Activated naive CD4-positive, alpha-beta T cell (primary cell): ENCODE data around the gene SHPK.

Experiments
- DNase-seq, 4 experiments: peaks; one replicate each; lab custom pipeline; 2025; lab: John Stamatoyannopoulos, UW

The SHPK gene

GRCh38 chr17:3660311-3660891 is 24.4 kb upstream of the SHPK start:
- no peak for DNase-seq

DNA sequence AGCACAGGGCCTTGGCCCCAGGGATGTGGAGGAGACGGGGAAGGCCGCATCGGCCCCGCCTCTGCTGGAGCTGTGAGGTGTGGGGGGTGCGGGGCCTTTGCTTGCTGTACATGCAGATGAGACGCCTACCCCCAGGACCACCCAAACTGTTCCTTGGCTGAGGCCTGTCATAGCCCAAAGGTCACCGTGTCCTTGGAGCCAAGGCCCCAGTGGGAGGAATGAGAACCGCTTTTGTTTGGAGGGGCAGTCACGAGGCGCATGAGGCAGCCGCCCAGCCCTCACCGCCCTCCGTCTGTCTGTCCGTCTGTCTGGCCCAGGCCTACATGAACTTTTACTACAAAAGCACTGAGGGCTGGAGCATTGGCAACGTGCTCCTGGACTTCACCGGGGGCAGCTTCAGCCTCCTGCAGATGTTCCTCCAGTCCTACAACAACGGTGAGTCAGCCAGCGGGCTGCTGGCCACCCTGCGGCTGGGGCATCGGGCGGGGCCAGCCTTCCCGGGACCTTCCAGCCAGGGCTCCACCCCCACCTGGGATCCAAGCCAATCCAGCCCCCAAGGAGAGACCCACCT is 23.6 kb upstream of the SHPK start:
- DNase-seq, result no peak

DNA sequence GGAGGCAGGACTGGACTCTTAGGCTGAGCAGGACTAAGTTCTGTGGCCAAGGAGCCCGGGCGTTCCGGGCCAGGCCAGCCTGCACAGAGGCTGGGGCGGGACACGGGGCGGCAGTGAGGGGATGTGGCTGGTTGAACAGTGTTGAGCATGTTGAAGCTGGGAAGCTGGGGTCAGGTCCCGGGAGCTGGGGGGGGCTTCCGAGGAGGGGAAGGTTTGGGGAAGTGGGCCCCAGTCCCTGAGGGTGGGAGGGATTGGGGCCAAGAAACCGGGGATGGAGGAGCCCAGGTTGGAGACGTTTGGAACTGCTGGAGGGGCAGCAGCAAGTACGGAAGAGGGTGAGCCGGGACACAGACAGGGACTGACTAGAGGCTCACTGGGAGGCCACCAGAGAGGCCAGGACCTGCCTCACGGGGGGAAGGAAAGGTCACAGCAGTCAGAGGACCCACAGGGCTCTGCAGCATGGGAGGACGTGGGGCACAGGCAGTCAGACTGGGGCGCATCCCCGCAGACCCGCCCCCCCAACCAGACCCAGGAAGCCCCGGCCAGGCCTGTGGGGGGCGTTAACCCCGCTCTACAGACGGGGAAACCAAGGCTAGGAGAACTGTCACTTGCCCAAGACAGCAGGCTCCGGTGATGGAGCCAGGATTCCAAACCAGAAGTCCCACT is 22.9 kb upstream of the SHPK start:
- DNase-seq, result no peak

DNA sequence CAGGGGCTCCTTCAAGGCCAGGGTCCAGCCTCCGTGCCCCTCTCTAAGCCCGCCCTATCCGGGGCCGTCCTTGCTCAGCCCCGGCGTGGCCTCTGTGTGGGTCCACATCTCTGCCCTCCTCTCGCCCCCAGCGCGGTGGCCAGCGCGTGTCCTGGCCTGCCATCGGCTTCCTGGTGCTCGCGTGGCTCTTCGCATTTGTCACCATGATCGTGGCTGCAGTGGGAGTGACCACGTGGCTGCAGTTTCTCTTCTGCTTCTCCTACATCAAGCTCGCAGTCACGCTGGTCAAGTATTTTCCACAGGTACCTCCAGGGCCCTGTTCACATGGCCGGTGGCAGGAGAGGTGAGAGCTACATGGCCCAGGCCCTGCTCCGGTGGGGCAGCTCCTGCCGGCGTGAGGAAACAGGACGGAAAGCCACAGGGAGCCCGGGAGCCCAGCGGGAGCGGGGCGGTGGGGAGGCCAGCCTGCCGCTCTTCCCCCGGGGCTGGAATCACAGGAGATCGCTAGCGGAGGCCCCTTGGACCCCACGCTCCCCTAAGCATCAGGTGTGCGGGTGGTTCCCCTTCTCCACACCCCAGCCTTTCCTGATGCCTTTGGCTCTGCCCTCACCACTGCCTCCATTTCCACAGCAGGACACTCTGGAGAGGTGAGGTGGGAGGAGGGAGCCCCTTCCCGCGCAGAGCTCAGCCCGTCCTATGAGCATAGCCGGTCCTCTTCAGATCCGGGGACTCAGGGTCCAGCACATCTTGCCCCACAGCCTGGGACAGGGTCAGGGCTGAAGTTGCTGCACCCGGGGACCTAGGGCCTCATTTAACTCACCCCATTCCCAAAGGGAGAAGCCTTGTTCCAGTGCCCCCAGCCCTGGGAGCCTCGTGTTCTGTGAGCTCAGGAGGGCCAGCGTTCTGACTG is 22.1 kb upstream of the SHPK start:
- DNase-seq, result no peak

- no peak for DNase-seq
Measured at GRCh38 chr17:3657588-3657869, 21.5 kb upstream of the SHPK start.

GRCh38 chr17:3656755-3657587 is 20.9 kb upstream of the SHPK start:
- DNase-seq, result no peak

DNA sequence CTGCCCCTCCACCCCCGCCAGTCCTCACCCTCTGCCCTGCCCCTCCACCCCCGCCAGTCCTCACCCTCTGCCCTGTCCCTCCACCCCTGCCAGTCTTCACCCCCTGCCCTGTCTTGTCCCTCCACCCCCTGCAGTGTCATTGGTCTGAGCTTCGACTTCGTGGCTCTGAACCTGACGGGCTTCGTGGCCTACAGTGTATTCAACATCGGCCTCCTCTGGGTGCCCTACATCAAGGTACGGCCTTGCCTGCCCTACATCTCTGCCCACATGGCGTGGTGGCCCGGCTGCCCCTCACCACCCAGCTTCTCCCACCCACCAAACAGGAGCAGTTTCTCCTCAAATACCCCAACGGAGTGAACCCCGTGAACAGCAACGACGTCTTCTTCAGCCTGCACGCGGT is 20.3 kb upstream of the SHPK start:
- DNase-seq, result no peak

GRCh38 chr17:3655766-3656165 is 19.7 kb upstream of the SHPK start:
- DNase-seq, result no peak

- peak in 1 of 4 experiments; percentile 23 for DNase-seq
Measured at GRCh38 chr17:3647769-3648555, 11.9 kb upstream of the SHPK start.

- no peak for DNase-seq
Measured at GRCh38 chr17:3647251-3647650, 11.2 kb upstream of the SHPK start.

DNA sequence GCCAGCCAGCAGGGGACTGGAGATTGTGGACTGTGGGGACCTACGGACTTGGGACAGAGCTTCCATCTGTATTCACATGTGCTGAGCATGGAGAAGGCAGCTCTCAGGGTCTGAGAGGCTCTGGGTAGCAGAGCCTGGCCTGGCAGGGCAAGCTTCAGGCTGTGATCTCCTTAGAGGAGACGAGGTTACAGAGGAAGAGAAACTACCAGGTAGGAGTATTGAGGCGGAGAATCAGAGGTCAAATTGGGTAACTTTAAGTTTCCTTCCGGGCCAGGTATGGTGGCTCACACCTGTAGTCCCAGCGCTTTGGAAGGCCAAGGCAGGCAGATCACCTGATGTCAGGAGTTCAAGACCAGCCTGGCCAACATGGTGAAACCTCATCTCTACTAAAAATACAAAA is 9.3 kb upstream of the SHPK start:
- DNase-seq, result no peak

DNA sequence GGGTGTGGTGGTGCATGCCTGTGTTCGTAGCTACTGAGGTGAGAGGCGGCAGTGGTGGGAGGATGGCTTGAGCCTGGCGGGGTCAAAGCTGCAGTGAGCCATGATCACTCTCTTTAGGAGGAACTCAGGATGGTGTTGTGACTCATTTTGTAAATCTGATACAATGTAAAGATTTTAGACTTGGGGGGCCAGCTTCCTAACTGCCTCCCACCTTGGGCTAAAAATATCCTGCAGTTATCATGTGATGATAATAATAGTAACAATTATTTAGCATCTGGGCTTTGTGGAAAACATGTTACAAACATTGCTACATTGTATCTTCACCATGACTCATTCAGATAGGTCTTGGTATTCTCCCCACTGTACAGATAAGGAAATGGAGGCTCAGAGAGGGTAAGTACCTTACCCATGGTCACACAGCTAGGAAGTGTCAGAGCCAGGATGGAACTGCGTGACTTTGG is 7.9 kb upstream of the SHPK start:
- no peak for DNase-seq

DNA sequence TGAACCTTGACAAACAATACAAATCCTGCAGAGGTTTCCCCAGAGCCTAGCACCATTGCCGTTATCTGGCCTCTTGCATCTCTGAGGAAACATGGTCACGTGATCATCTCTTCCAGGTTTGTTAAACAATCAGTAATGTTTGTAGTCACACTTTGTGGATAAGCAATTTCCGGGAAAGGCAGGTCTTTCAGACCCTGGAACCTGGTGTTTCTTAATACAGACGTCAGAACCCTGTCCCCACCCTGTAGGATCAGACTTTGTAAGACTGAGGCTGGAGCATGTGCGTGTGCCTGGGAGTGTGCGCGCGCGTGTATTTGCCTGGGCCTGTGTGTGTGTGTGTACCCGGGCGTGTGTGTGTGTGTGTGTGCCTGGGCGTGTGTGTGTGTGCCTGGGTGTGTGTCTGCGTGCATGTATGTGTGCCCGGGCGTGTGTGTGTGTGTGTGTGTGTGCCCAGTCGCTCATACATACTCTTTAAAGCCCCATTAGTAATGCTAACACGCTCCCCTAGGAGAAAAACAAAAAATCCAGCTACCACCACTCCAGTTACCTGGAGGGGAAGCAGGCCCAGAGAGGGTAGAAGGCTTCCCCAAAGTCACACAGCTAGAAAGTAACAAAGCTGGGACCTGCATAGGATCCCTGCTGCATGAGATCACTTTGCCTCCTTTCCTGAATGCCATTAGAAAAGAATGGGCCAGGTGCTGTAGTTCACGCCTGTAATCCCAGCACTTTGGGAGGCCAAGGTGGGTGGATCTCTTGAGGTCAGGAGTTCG is 5.9 kb upstream of the SHPK start:
- DNase-seq, result no peak

DNA sequence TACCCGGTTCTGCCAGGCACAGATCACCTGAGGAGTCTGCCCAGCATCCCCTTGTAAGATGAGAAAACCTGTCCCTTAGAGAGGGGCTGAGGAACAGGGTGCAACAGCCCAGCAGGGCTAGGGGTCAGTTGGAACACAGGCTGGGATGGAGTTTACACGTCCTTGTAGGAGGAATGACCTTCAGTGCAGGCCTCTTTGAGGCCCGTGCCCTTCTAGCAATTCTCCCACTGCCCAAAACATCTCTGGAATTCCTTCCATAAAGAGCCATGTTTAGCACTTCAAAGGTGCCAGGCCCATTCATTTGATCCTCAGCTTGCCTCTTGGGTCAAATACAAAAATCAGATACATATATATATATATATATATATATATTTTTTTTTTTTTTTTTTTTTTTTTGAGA is 5.0 kb upstream of the SHPK start:
- no peak for DNase-seq

- no peak for DNase-seq
Measured at GRCh38 chr17:3639981-3640596, 4.0 kb upstream of the SHPK start.

DNA sequence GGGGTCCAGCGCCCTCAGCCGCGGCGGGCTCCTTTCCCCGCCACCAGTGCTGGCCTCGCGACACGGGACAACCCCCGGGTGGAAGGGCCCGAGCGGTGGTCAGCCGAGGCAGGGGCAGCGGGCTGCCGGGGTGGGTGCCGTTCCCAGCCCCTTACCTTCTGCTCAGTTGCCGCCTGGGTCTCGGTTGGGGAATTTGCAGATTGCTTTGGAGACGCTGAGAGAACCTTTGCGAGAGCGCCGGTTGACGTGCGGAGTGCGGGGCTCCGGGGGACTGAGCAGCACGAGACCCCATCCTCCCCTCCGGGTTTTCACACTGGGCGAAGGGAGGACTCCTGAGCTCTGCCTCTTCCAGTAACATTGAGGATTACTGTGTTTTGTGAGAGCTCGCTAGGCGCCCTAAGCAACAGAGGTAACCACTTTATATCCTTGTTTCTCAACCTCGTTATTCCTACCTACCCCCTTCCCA is 891 bp upstream of the SHPK start:
- no peak for DNase-seq

DNA sequence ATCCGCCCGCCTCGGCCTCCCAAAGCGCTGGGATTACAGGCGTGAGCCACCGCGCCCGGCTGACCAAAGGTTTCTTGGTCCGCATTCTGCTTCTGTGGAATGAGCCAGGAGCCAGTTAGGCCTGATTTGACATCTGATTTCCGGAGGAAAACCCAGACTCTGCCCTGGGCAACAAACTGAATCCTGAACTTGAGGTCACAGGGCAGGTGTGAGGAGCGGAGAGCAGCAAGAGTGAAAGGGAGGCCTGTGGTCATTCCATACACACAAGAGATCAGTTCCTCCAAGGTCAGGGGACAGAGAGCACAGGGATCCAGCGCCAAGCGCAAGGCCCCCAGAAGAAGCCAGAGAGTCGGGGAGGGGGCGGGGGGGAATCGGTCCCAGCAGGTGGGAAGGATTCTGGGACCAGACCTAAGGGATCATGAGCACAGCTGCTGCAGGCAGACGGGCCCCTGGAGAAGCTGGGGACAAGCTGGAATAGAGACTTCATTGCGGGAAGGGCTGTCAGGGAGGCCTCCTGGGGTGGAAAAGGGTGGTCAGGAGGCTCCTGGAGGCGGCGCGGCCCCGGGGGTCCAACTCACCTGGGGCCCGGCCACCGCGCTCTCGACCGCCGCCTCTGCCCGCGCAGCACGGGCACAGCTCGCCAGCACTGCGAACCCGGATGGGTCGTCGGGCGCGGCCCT is 436 bp downstream of the SHPK start:
- no peak for DNase-seq

DNA sequence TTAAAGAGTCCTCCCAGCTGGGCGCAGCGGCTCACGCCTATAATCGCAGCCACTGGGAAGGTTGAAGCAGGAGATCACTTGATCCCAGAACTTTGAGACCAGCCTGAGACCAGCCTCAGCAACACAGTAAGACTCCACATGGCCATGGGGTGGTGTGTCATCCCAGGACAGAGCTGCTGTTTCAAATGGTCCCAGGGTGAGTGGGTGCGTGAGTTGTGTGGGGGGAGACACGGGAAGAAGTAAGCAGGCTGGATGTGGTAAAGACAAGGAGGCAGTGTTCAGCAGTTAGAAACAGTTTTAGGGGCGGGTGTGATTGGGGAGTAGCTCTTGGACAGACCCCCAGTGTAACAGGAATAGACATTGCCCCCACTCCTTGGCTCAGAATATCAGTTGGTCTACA is 3.8 kb downstream of the SHPK start:
- DNase-seq, result no peak

DNA sequence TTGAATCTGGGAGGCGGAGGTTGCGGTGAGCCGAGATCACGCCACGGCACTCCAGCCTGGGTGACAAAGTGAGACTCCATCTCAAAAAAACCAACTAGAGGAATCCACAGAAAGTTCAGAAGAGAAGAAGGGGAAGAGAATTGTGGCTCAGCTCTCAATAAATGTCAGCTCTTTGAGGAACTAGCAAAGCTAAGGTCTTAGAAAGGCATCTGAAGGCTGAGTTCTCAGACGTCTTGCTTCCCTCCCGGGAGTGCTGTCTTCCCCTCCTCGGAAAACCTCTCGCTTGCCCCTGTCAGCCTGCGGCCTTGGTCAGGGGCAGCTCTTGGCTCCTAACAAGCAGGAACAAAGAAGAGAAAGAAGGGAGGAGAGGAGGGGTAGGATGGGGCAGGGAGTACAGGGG is 5.3 kb downstream of the SHPK start:
- no peak for DNase-seq
